Trophoblast cell (in vitro differentiated cells and primary cell): ENCODE measurements around the gene SLC25A41.
A peak's percentile ranks its signal among the peaks of the same experiment; 100 is the strongest.

Experiments
- DNase-seq, 2 donors: peaks; one replicate each; pipeline ENCODE4 v3.0.0-alpha.2; 2016
- H2AFZ ChIP-seq: 2 replicates; pipeline ENCODE4 v1.6.1; 2013; ENCODE audit warnings: low read length, moderate library complexity, mild to moderate bottlenecking; ENCODE audit not compliant: insufficient read depth, poor library complexity
- H2AK5ac ChIP-seq: 2 replicates; pipeline ENCODE4 v1.6.1; 2013; ENCODE audit warnings: mild to moderate bottlenecking, low read length
- H2BK120ac ChIP-seq: 2 replicates; pipeline ENCODE4 v1.6.1; 2013; ENCODE audit warnings: low read length, mild to moderate bottlenecking, moderate library complexity; ENCODE audit not compliant: insufficient read depth, poor library complexity
- H2BK12ac ChIP-seq: 2 replicates; pipeline ENCODE4 v1.6.1; 2013; ENCODE audit warnings: mild to moderate bottlenecking, low read length, moderate library complexity
- H2BK5ac ChIP-seq: 2 replicates; pipeline ENCODE4 v1.6.1; 2013; ENCODE audit warnings: low read length, low read depth, moderate library complexity, mild to moderate bottlenecking; ENCODE audit not compliant: poor library complexity
- H3K14ac ChIP-seq: 2 replicates; pipeline ENCODE4 v1.6.1; 2013; ENCODE audit warnings: mild to moderate bottlenecking, low read length
- H3K18ac ChIP-seq: 2 replicates; pipeline ENCODE4 v1.6.1; 2013; ENCODE audit warnings: mild to moderate bottlenecking, low read length
- H3K23ac ChIP-seq: 2 replicates; pipeline ENCODE4 v1.6.1; 2013; ENCODE audit warnings: low read length
- H3K27ac ChIP-seq: 2 replicates; pipeline ENCODE4 v1.5.1; 2013; ENCODE audit warnings: low read depth, mild to moderate bottlenecking, inconsistent platforms, low read length, moderate library complexity
- H3K27me3 ChIP-seq: 2 replicates; pipeline ENCODE4 v1.6.1; 2013; ENCODE audit warnings: inconsistent platforms, mild to moderate bottlenecking, low read length, moderate library complexity; ENCODE audit not compliant: insufficient read depth
- H3K36me3 ChIP-seq, 2 experiments: 1 replicate in 1 of 2; 2 replicates in 1 of 2; pipeline ENCODE4 v1.6.1; 2013; ENCODE audit warnings: low read length in 2 of 2, mild to moderate bottlenecking in 2 of 2, moderate library complexity in 1 of 2; ENCODE audit not compliant: insufficient read depth in 2 of 2, control insufficient read depth in 1 of 2
- H3K4ac ChIP-seq: 2 replicates; pipeline ENCODE4 v1.6.1; 2013; ENCODE audit warnings: low read depth, mild to moderate bottlenecking, low read length, moderate library complexity
- H3K4me1 ChIP-seq, 2 experiments: 1 replicate in 1 of 2; 2 replicates in 1 of 2; pipeline ENCODE4 v1.6.1; 2013; ENCODE audit warnings: low read length in 2 of 2, mild to moderate bottlenecking in 2 of 2, moderate library complexity in 1 of 2; ENCODE audit not compliant: insufficient read depth in 2 of 2, control insufficient read depth in 1 of 2
- H3K4me2 ChIP-seq: 2 replicates; pipeline ENCODE4 v1.6.1; 2013; ENCODE audit warnings: inconsistent platforms, mild to moderate bottlenecking, low read length, moderate library complexity
- H3K4me3 ChIP-seq: 2 replicates; pipeline ENCODE4 v1.5.1; 2013; ENCODE audit warnings: mild to moderate bottlenecking, low read depth, low read length, inconsistent platforms
- H3K79me1 ChIP-seq: one replicate; pipeline ENCODE4 v1.6.1; 2013; ENCODE audit warnings: low read length
- H3K79me2 ChIP-seq: 2 replicates; pipeline ENCODE4 v1.6.1; 2013; ENCODE audit warnings: low read length, mild to moderate bottlenecking; ENCODE audit not compliant: control insufficient read depth, insufficient read depth, poor library complexity
- H3K9ac ChIP-seq: 2 replicates; pipeline ENCODE4 v1.6.1; 2013; ENCODE audit warnings: mild to moderate bottlenecking, low read length
- H3K9me3 ChIP-seq: 2 replicates; pipeline ENCODE4 v1.6.1; 2013; ENCODE audit warnings: low read depth, mild to moderate bottlenecking, control low read depth, inconsistent platforms, low read length; ENCODE audit not compliant: insufficient read depth
- H4K12ac ChIP-seq: 2 replicates; pipeline ENCODE4 v1.6.1; 2013; ENCODE audit warnings: low read depth, mild to moderate bottlenecking, low read length, moderate library complexity
- H4K8ac ChIP-seq: 2 replicates; pipeline ENCODE4 v1.6.1; 2013; ENCODE audit warnings: low read depth, mild to moderate bottlenecking, low read length, moderate library complexity
- H4K91ac ChIP-seq: one replicate; pipeline ENCODE4 v1.6.1; 2013; ENCODE audit warnings: low read depth, mild to moderate bottlenecking, low read length, moderate library complexity
- WGBS: extraction: QIAGEN DNeasy Blood & Tissue Kit; methylation state at CpG from one replicate; pipeline ENCODE4 v1.1.7; 2013; ENCODE audit warnings: missing lambda C conversion rate; ENCODE audit not compliant: insufficient read length, insufficient coverage; ENCODE audit errors: extremely low coverage; 5-methylcytosine and 5-hydroxymethylcytosine counted together

The SLC25A41 gene

GRCh38 chr19:6381030-6381750, 52.4 kb downstream of the SLC25A41 start:
- Histone ChIP-seq H3K14ac (no peak overlapping the region), H3K23ac (no peak overlapping the region), H3K4me2 (no peak overlapping the region), H3K18ac (no peak overlapping the region), H4K12ac (no peak overlapping the region), H3K9me3 (peaks cover 8% of the 10 kb centered on the region), H2AFZ (no peak overlapping the region), H3K79me1 (no peaks in the 10 kb centered on the region), H3K27me3 (no peaks in the 10 kb centered on the region), H2AK5ac (no peak overlapping the region), H3K27ac (no peak overlapping the region), H3K4me3 (no peak overlapping the region), H3K9ac (no peak overlapping the region), H4K8ac (no peak overlapping the region), H2BK12ac (no peak overlapping the region), H2BK5ac (no peak overlapping the region), H3K36me3 (peaks cover 64 to 71% of the 10 kb centered on the region in 2 experiments), H4K91ac (no peak overlapping the region), H3K4ac (no peak overlapping the region), H3K4me1 (peaks cover 6 to 14% of the 10 kb centered on the region in 2 experiments), H2BK120ac (no peak overlapping the region), H3K79me2 (no peaks in the 10 kb centered on the region)
- WGBS: no CpG with 5 or more reads among the region's 40 CpGs
- no peak for DNase-seq

DNA sequence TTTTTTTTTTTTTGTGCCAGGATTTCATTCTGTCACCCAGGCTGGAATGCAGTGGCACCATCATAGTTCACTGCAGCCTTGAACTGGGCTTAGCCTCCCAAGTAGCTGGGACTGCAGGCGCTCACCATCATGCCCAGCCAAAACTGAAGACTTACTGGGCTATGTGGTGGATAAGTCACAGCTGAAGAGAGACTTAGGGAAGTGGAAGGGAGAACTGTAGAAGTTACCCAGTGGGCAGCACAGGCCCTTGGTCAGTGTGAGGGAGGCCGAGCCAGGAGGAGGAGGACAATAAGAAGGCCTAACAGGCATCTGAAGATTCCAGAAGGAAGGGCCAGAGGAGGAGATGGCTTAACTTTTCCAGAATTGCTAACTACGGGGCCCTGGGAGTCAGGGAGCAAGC, 53.8 kb downstream of the SLC25A41 start:
- Histone ChIP-seq H3K9me3 (peaks cover 9% of the 10 kb centered on the region), H4K12ac (no peak overlapping the region), H3K36me3 (peaks cover 65 to 67% of the 10 kb centered on the region in 2 experiments), H3K27ac (no peak overlapping the region), H3K9ac (no peak overlapping the region), H3K27me3 (no peaks in the 10 kb centered on the region), H3K79me1 (no peaks in the 10 kb centered on the region), H3K14ac (no peak overlapping the region), H2BK12ac (no peak overlapping the region), H3K18ac (no peak overlapping the region), H3K23ac (no peak overlapping the region), H2BK5ac (no peak overlapping the region), H2BK120ac (no peak overlapping the region), H3K4me1 (peaks cover 6 to 14% of the 10 kb centered on the region in 2 experiments), H3K4me3 (no peak overlapping the region), H2AK5ac (no peak overlapping the region), H4K8ac (no peak overlapping the region), H3K4ac (no peak overlapping the region), H2AFZ (no peak overlapping the region), H4K91ac (no peak overlapping the region), H3K79me2 (no peaks in the 10 kb centered on the region), H3K4me2 (no peak overlapping the region)
- no CpG with 5 or more reads among the region's 3 CpGs for WGBS
- DNase-seq: no peak

DNA sequence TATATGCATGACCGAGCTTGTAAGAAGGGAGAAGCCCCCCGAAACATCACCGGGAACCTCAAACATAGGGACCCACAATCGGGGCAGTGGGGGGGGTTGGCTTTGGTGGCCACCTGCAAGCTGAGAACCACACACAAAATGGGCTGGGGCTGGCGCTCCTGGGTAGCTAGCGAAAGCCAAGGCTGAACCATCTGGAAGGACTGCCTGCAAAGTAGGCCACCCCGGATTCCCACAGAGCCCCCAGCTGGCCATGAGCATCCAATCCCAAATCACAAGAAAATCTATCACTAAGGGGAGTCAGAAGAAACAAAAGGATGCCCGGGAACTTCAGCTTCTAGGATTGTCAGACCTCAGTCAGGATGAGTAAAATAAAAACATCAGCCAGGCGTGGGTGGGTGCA, 55.1 kb downstream of the SLC25A41 start:
- Histone ChIP-seq H3K18ac (no peak overlapping the region), H3K9me3 (peaks cover 9% of the 10 kb centered on the region), H3K36me3 (peaks cover 60 to 65% of the 10 kb centered on the region in 2 experiments), H3K4ac (no peak overlapping the region), H3K79me1 (peaks cover 3% of the 10 kb centered on the region), H2AFZ (no peak overlapping the region), H3K27me3 (no peaks in the 10 kb centered on the region), H2AK5ac (no peak overlapping the region), H3K14ac (no peak overlapping the region), H3K4me2 (no peak overlapping the region), H3K23ac (no peak overlapping the region), H4K12ac (no peak overlapping the region), H3K27ac (peak overlapping the region; percentile 58), H3K4me1 (peaks cover 9 to 22% of the 10 kb centered on the region in 2 experiments), H3K79me2 (no peaks in the 10 kb centered on the region), H3K9ac (no peak overlapping the region), H3K4me3 (no peak overlapping the region), H4K91ac (no peak overlapping the region), H2BK5ac (no peak overlapping the region), H4K8ac (no peak overlapping the region), H2BK120ac (no peak overlapping the region), H2BK12ac (no peak overlapping the region)
- no CpG with 5 or more reads among the region's 9 CpGs for WGBS
- DNase-seq: no peak

DNA sequence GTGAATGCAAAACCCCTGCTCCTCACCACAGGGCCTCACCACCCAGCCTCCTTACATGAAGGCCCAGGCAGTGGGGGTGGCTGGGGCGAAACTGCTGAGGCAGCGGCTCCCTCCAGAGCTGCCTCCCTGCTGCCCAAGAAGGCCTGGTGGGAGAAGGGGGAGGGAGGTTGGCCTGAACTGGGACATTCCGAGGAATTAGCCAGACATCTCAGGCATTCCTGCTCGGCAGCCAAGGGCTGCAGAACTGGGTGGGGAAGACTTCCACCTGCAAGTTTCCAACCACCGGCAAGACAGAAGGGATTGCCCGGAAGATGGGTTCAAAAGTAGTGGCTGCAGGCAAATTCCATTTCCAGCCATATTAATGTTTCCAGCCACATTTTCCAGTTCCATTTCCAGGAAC, 55.5 kb downstream of the SLC25A41 start:
- H3K79me1 ChIP-seq: peaks cover 3% of the 10 kb centered on the region
- no peak overlapping the region for H3K4me3 ChIP-seq
- no peak overlapping the region for H2BK12ac ChIP-seq
- peaks cover 9% of the 10 kb centered on the region for H3K9me3 ChIP-seq
- no peaks in the 10 kb centered on the region for H3K79me2 ChIP-seq
- H4K8ac ChIP-seq: no peak overlapping the region
- no peak overlapping the region for H3K23ac ChIP-seq
- no peak overlapping the region for H2AFZ ChIP-seq
- WGBS: no CpG with 5 or more reads among the region's 6 CpGs
- H3K36me3 ChIP-seq: peaks cover 56 to 60% of the 10 kb centered on the region in 2 experiments
- H3K4ac ChIP-seq: no peak overlapping the region
- no peak overlapping the region for H3K9ac ChIP-seq
- no peak overlapping the region for H2AK5ac ChIP-seq
- DNase-seq: peak; percentile 92
- H3K27ac ChIP-seq: peak overlapping the region; percentile 58
- no peak overlapping the region for H3K18ac ChIP-seq
- H2BK5ac ChIP-seq: no peak overlapping the region
- peaks cover 9 to 22% of the 10 kb centered on the region in 2 experiments for H3K4me1 ChIP-seq
- H2BK120ac ChIP-seq: no peak overlapping the region
- H3K4me2 ChIP-seq: no peak overlapping the region
- H3K14ac ChIP-seq: no peak overlapping the region
- no peak overlapping the region for H4K91ac ChIP-seq
- H3K27me3 ChIP-seq: no peaks in the 10 kb centered on the region
- H4K12ac ChIP-seq: no peak overlapping the region
